CD4-positive, alpha-beta memory T cell (primary cell): ENCODE data around the gene OR13C4. TPM values are rescaled to one million over a fixed set of nuclear protein-coding genes. Genes with fewer than 3 reads are reported as not detected.
"Not testable (repeated sequence)": the region's sequence is repeated elsewhere in the genome, so short reads cannot be mapped to it uniquely, and the experiment has no call there.

Experiments
- CTCF ChIA-PET: fragments of 350-600 bp; sonication (Branson Sonifier 250); formaldehyde crosslinking; loops from one replicate; lab custom pipeline; 2021; ENCODE audit warnings: inconsistent platforms; ENCODE audit not compliant: partially characterized antibody; lab: Charles Lee
- POLR2A ChIA-PET: fragments of 350-600 bp; sonication (Branson Sonifier 250); formaldehyde crosslinking; loops from one replicate; lab custom pipeline; 2021; ENCODE audit not compliant: partially characterized antibody; lab: Charles Lee
- DNase-seq, 5 donors: peaks; one replicate each; pipeline versions ENCODE4 v3.0.0 to v3.0.0-alpha.2; 2020 to 2022; ENCODE audit warnings: mixed read lengths in 1 of 5
- H3K27ac ChIP-seq: one replicate; pipeline ENCODE4 v1.7.0; 2013; ENCODE audit warnings: low read depth, low read length
- H3K27me3 ChIP-seq: 2 replicates; pipeline ENCODE4 v1.7.0; 2013; ENCODE audit warnings: mild to moderate bottlenecking, low read length, moderate library complexity; ENCODE audit not compliant: insufficient read depth
- H3K36me3 ChIP-seq: 2 replicates; pipeline ENCODE4 v1.7.0; 2013; ENCODE audit warnings: mild to moderate bottlenecking, low read length, moderate library complexity; ENCODE audit not compliant: insufficient read depth
- H3K4me1 ChIP-seq: 2 replicates; pipeline ENCODE4 v1.7.0; 2013; ENCODE audit warnings: mild to moderate bottlenecking, low read length, moderate library complexity; ENCODE audit not compliant: insufficient read depth
- H3K4me3 ChIP-seq, 2 donors: one replicate each; pipeline ENCODE4 v1.7.0; 2013; ENCODE audit warnings: low read length in 2 of 2, mild to moderate bottlenecking in 1 of 2
- H3K9me3 ChIP-seq, 2 donors: one replicate each; pipeline ENCODE4 v1.7.0; 2013; ENCODE audit warnings: low read length in 2 of 2, control low read depth in 1 of 2; ENCODE audit not compliant: control insufficient read depth in 1 of 2
- H3K27ac Mint-ChIP-seq, 7 donors: one replicate each; pipeline ENCODE4 v1.8.0; 2020 to 2021; ENCODE audit warnings: mixed read lengths in 7 of 7, mild to moderate bottlenecking in 6 of 7, inconsistent platforms in 3 of 7, moderate library complexity in 3 of 7
- H3K27me3 Mint-ChIP-seq, 2 donors: one replicate each; pipeline ENCODE4 v1.8.0; 2020 to 2021; ENCODE audit warnings: mixed read lengths in 2 of 2
- H3K36me3 Mint-ChIP-seq, 2 donors: one replicate each; pipeline ENCODE4 v1.8.0; 2020 to 2021; ENCODE audit warnings: mixed read lengths in 2 of 2, inconsistent platforms in 1 of 2, mild to moderate bottlenecking in 1 of 2
- H3K4me1 Mint-ChIP-seq, 4 donors: one replicate each; pipeline ENCODE4 v1.8.0; 2020 to 2021; ENCODE audit warnings: mixed read lengths in 4 of 4, mild to moderate bottlenecking in 1 of 4
- H3K4me3 Mint-ChIP-seq, 8 donors: one replicate each; pipeline ENCODE4 v1.8.0; 2020 to 2021; ENCODE audit warnings: mixed read lengths in 8 of 8, mild to moderate bottlenecking in 7 of 8, moderate library complexity in 6 of 8, inconsistent platforms in 3 of 8
- H3K9me3 Mint-ChIP-seq, 8 donors: one replicate each; pipeline ENCODE4 v1.8.0; 2020 to 2021; ENCODE audit warnings: mixed read lengths in 8 of 8, mild to moderate bottlenecking in 5 of 8, inconsistent platforms in 3 of 8, moderate library complexity in 1 of 8
- intact Hi-C: fragments of 100-400 bp; cut with micrococcal nuclease; formaldehyde crosslinking; loops from one replicate; pipeline ENCODE4 v1.15.1; 2023
- polyA plus RNA-seq, 2 donors: library from polyadenylated mRNA; unstranded; fragments of 300-500 nt; fragmentation: Illumina TruSeq; gene quantifications; one replicate each; pipeline ENCODE4 v1.2.3, GENCODE V29; 2021
- total RNA-seq, 2 experiments: library from RNA; stranded (reverse); gene quantifications; one replicate each; pipeline ENCODE4 v1.2.3, GENCODE V29; 2021

The OR13C4 gene
- total and polyA plus RNA-seq, 4 experiments from 2014 or later = not detected

DNA sequence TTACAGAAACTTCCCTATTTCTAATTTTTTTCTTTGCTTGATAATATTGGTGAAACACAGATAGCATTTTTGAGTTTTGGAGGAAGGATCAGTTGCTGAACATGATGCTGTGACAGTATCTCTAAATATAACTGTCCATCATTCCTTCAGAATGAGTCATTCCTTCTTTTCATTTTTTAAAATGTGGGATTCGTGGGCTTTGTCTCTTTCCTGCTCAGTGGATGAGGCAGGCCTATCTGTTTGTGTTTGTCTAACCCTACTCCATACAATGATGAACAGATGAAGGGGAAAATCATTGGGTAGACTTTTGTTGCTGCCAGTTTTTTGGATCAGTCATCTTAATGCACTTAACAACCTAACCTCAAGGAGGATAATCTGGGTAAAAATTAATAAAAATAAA is 26.3 kb upstream of the OR13C4 start:
- no peak for DNase-seq
- Mint-ChIP-seq H3K4me3 (no peak overlapping the region), H3K36me3 (no peaks in the 10 kb centered on the region), H3K27ac (no peak overlapping the region), H3K9me3 (peaks cover 0 to 14% (median 5%) of the 10 kb centered on the region in 8 donors), H3K27me3 (peaks cover 0 to 3% of the 10 kb centered on the region in 2 donors), H3K4me1 (no peaks in the 10 kb centered on the region)
- CTCF ChIA-PET = no interaction called here
- Histone ChIP-seq H3K4me3 (no peak overlapping the region), H3K4me1 (no peaks in the 10 kb centered on the region), H3K36me3 (no peaks in the 10 kb centered on the region), H3K27ac (no peak overlapping the region), H3K27me3 (no peaks in the 10 kb centered on the region), H3K9me3 (no peaks in the 10 kb centered on the region)
- POLR2A ChIA-PET = no interaction called here
- intact Hi-C loops = no loop called here

DNA sequence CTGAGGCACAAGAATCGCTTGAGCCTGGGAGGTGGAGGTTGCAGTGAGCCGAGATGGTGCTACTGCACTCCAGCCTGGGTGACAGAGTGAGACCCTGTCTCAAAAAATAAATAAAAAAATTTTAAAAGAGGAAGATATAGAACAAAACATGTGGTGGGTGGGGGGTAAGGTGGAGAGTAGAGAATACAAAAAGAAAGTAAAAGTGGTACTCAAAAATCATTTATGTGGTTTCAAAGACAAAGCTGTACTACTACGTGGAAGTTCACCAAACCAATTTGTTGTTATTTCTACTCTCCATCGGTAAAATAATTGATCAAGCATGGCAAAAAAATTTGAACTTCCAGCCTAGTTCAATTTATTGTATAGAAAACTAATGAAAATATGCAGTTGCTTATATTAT is 17.6 kb upstream of the OR13C4 start:
- no peaks in the 10 kb centered on the region for H3K27me3 Mint-ChIP-seq
- no peak overlapping the region for H3K27ac ChIP-seq
- H3K9me3 ChIP-seq = no peaks in the 10 kb centered on the region
- H3K27me3 ChIP-seq = no peaks in the 10 kb centered on the region
- no peaks in the 10 kb centered on the region for H3K4me1 Mint-ChIP-seq
- no peaks in the 10 kb centered on the region for H3K36me3 ChIP-seq
- ChIA-PET POLR2A (no interaction called here), CTCF (no interaction called here)
- H3K4me3 ChIP-seq = no peak overlapping the region
- no peaks in the 10 kb centered on the region for H3K9me3 Mint-ChIP-seq
- intact Hi-C loops = no loop called here
- H3K4me1 ChIP-seq = no peaks in the 10 kb centered on the region
- no peak for DNase-seq
- no peak overlapping the region for H3K4me3 Mint-ChIP-seq
- H3K36me3 Mint-ChIP-seq = no peaks in the 10 kb centered on the region
- H3K27ac Mint-ChIP-seq = no peak overlapping the region

DNA sequence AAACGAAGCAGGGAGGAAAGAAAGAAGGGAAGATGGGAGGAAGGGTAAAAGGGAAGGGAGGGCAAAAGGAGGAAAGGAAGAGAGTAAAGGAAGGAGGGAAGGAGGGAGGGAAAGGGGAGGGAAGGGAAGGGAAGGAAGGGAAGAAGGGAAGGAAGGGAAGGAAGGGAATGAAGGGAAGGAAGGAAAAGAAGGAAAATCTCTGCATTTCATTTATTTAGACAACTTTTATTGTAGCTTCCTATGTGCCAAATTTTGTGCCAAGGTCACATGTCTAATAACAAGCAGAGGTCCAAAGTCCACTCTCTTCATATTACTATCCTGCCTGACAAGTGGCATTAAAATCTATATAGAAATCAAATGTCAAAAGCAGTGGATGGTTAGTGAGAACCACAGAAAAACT is 12.3 kb upstream of the OR13C4 start:
- no peaks in the 10 kb centered on the region for H3K4me1 Mint-ChIP-seq
- H3K9me3 Mint-ChIP-seq = no peaks in the 10 kb centered on the region
- POLR2A ChIA-PET = no interaction called here
- H3K27ac ChIP-seq = no peak overlapping the region
- no peaks in the 10 kb centered on the region for H3K27me3 Mint-ChIP-seq
- CTCF ChIA-PET = no interaction called here
- H3K4me3 Mint-ChIP-seq = no peak overlapping the region
- no peaks in the 10 kb centered on the region for H3K27me3 ChIP-seq
- no peaks in the 10 kb centered on the region for H3K9me3 ChIP-seq
- H3K4me3 ChIP-seq = no peak overlapping the region
- H3K36me3 Mint-ChIP-seq = no peaks in the 10 kb centered on the region
- intact Hi-C loops = no loop called here
- no peaks in the 10 kb centered on the region for H3K4me1 ChIP-seq
- H3K36me3 ChIP-seq = no peaks in the 10 kb centered on the region
- no peak for DNase-seq
- H3K27ac Mint-ChIP-seq = no peak overlapping the region

DNA sequence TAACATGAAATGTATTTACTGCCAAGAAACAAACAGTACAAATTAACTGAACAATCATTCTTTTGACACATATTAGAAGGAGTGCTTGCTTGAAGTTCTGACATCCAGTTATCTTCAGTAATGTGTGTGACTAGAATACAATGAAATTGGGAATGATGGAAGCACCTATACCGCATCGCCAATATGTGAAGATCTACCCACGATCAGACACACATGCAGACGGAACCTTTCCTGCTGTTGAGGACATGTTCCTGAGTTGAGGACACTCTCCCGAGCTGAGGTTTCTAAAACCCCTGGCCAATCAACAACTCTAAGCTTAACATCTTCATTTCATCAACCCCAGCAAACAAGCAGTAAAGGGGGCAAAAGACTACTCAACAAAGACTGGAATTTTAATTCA is 9.7 kb upstream of the OR13C4 start, which contains the start of gene OR13C3:
OR13C3 (minus strand) TSS at position 101 of the 400 bp plus-strand sequence. CDS start 133 bp downstream, outside the sequence.
- H3K36me3 ChIP-seq = no peaks in the 10 kb centered on the region
- Mint-ChIP-seq H3K4me3 (no peak within 1 kb of the TSS), H3K4me1 (no peaks in the 10 kb centered on the region), H3K27me3 (no peaks in the 10 kb centered on the region), H3K9me3 (no peaks in the 10 kb centered on the region), H3K27ac (no peak within 1 kb of the TSS), H3K36me3 (no peaks in the 10 kb centered on the region)
- no peaks in the 10 kb centered on the region for H3K4me1 ChIP-seq
- no peaks in the 10 kb centered on the region for H3K9me3 ChIP-seq
- POLR2A ChIA-PET = no interaction called here
- H3K4me3 ChIP-seq = no peak within 1 kb of the TSS
- DNase-seq = no peak
- H3K27me3 ChIP-seq = no peaks in the 10 kb centered on the region
- CTCF ChIA-PET = no interaction called here
- intact Hi-C loops = no loop called here
- no peak within 1 kb of the TSS for H3K27ac ChIP-seq

DNA sequence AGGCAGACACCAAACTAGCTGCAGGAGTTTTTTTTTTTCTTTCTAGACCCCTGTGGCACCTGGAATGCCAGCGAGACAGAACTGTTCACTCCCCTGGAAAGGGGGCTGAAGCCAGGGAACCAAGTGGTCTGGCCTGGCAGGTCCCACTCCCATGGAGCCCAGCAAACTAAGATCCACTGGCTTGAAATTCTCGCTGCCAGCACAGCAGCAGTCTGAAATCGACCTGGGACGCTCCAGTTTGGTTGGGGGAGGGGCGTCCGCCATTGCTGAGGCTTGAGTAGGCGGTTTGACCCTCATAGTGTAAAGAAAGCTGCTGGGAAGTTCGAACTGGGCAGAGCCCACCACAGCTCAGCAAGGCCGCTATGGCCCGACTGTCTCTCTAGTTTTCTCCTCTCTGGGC is 6.8 kb downstream of the OR13C4 start:
- intact Hi-C loops, DNase-seq, CTCF ChIA-PET, H3K4me1 Mint-ChIP-seq, H3K27me3 ChIP-seq, H3K36me3 ChIP-seq, H3K27ac ChIP-seq, H3K27me3 Mint-ChIP-seq, H3K36me3 Mint-ChIP-seq, H3K27ac Mint-ChIP-seq, H3K4me3 ChIP-seq, H3K9me3 ChIP-seq, H3K9me3 Mint-ChIP-seq, H3K4me3 Mint-ChIP-seq, POLR2A ChIA-PET, H3K4me1 ChIP-seq: not testable (repeated sequence)

DNA sequence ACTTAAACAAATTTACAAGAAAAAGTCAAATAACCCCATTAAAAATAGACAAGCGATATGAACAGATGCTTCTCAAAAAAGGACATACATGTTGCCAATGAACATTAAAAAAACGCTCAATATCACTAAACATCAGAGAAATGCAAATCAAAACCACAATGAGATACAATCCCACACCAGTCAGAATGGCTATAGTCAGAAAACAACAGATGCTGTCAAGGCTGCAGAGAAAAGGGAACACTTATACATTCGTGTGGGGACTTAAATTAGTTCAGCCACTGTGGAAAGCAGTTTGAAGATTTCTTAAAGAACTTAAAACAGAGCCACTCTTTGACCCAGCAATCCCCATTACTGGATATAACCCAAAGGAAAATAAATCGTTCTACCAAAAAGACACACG is 12.1 kb downstream of the OR13C4 start:
- DNase-seq = no peak
- H3K4me3 Mint-ChIP-seq = no peak overlapping the region
- Histone ChIP-seq H3K9me3 (no peaks in the 10 kb centered on the region), H3K27ac (no peak overlapping the region), H3K36me3 (no peaks in the 10 kb centered on the region), H3K4me1 (no peaks in the 10 kb centered on the region), H3K4me3 (no peak overlapping the region), H3K27me3 (no peaks in the 10 kb centered on the region)
- H3K9me3 Mint-ChIP-seq = peaks cover 0 to 9% (median 3%) of the 10 kb centered on the region in 8 donors
- no peak overlapping the region for H3K27ac Mint-ChIP-seq
- intact Hi-C loops = no loop called here
- ChIA-PET CTCF (no interaction called here), POLR2A (no interaction called here)
- no peaks in the 10 kb centered on the region for H3K36me3 Mint-ChIP-seq
- H3K4me1 Mint-ChIP-seq = no peaks in the 10 kb centered on the region
- no peaks in the 10 kb centered on the region for H3K27me3 Mint-ChIP-seq

DNA sequence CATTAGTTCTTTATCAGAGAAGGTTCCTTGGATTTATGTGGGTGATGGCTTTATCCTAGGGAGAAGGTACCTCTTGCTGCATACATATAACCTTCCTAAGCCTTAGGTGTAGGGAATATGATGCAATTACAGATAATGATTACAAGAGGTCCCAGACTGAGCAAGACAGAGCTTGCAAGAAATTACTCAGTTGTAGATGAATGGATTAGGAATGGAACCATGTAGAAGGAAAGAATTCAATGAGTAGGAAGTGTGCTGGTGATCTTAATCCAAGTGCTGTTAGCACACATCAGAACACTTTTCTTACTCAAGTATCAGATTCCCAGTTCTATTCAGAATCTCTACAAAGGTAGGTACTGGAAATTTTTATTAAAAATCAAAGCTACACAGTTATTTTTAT is 20.4 kb downstream of the OR13C4 start:
- H3K27me3 ChIP-seq = no peaks in the 10 kb centered on the region
- POLR2A ChIA-PET = no interaction called here
- H3K9me3 ChIP-seq = no peaks in the 10 kb centered on the region
- intact Hi-C loops = no loop called here
- Mint-ChIP-seq H3K4me3 (no peak overlapping the region), H3K27me3 (no peaks in the 10 kb centered on the region), H3K27ac (no peak overlapping the region), H3K9me3 (peaks cover 0 to 9% (median 6%) of the 10 kb centered on the region in 8 donors), H3K4me1 (no peaks in the 10 kb centered on the region), H3K36me3 (no peaks in the 10 kb centered on the region)
- no peaks in the 10 kb centered on the region for H3K36me3 ChIP-seq
- H3K4me3 ChIP-seq = no peak overlapping the region
- no peak overlapping the region for H3K27ac ChIP-seq
- no peak for DNase-seq
- CTCF ChIA-PET = no interaction called here
- H3K4me1 ChIP-seq = no peaks in the 10 kb centered on the region

DNA sequence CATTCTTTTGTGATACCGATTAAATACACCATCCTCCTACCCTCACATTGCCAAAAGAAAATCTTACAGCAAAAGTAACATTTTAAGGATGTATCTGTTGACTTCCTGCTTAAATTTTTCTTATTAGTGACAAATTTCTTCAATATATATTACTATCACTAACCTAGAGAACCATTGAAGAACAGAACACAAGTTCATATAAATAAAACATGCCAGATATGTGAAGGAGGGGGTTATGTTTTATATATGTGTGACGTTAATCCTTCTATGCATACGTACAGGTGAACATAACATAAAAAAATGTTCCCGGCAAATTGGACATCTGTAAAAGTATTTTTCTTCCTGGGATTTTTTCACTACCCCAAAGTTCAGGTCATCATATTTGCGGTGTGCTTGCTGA is 23.0 kb downstream of the OR13C4 start, which contains the start of gene OR13F1:
OR13F1 (plus strand) TSS at position 301 of the 400 bp plus-strand sequence; CDS start at position 301, 0 bp downstream.
- POLR2A ChIA-PET = no interaction called here
- Histone ChIP-seq H3K27ac (no peak within 1 kb of the TSS), H3K4me3 (no peak within 1 kb of the TSS), H3K9me3 (no peaks in the 10 kb centered on the region), H3K4me1 (no peaks in the 10 kb centered on the region), H3K27me3 (no peaks in the 10 kb centered on the region), H3K36me3 (no peaks in the 10 kb centered on the region)
- CTCF ChIA-PET = no interaction called here
- Mint-ChIP-seq H3K36me3 (no peaks in the 10 kb centered on the region), H3K27ac (no peak within 1 kb of the TSS), H3K4me1 (no peaks in the 10 kb centered on the region), H3K4me3 (no peak within 1 kb of the TSS), H3K9me3 (peaks cover 0 to 7% (median 1%) of the 10 kb centered on the region in 8 donors), H3K27me3 (no peaks in the 10 kb centered on the region)
- no peak for DNase-seq
- intact Hi-C loops = no loop called here
